G401 (cell line): ENCODE data around the gene PAQR7. TPM values are rescaled to one million over a fixed set of nuclear protein-coding genes. Genes with fewer than 3 reads are reported as not detected.
"Not testable (repeated sequence)": the region's sequence is repeated elsewhere in the genome, so short reads cannot be mapped to it uniquely, and the experiment has no call there.

Experiments
- DNase-seq: peaks from one replicate; pipeline ENCODE4 v3.0.0-alpha.2; 2015; ENCODE audit warnings: low spot score
- in situ Hi-C: cut with HindIII; loops from 2 replicates; pipeline ENCODE4 v1.10.0; 2016; ENCODE audit warnings: low sequenced_read_pairs, mixed read lengths
- total RNA-seq: library from RNA; depleted of rRNA; stranded (reverse); fragments of >200 nt; shearing (Covaris generic); gene quantifications from 2 replicates; pipeline ENCODE4 v1.2.3, GENCODE V29; 2014

Gene PAQR7
- total RNA-seq, 1 experiment from 2014 or later: 18.3 TPM

- in situ Hi-C loops: no loop called here
- no peak for DNase-seq
Measured at GRCh38 chr1:25861316-25862286, 13.9 kb downstream of the PAQR7 start.

- in situ Hi-C loops: no loop called here
- DNase-seq: peak; percentile 76
Measured at GRCh38 chr1:25858906-25859789, 16.4 kb downstream of the PAQR7 start, which contains the start of gene AUNIP. Gene AUNIP (minus strand): TSS chr1:25859457. CDS start chr1:25859357, 100 bp downstream.

DNA sequence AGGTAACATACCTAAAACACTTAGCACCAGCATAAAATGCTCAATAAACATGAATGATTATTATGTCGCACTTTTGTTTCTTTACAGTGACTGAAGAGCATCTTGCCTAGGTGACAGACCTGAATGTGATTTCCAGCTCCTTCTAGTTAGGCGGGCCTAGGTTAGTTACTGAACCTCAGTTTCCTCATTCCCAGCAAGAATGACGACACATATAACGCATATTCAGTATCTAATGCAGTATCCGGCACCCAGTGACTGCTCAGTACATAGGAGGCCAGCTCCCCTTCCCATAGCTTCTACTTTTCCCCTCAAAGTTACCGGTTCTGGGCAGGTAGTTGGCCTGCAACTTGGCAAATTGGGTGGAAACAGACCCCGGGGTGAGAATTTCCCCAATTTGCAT lies 17.0 kb downstream of the PAQR7 start:
- in situ Hi-C loops: no loop called here
- no peak for DNase-seq

- in situ Hi-C loops: no loop called here
- DNase-seq: no peak
Measured at GRCh38 chr1:25856856-25857255, 18.7 kb downstream of the PAQR7 start.

GRCh38 chr1:25854554-25854953 lies 21.0 kb downstream of the PAQR7 start:
- in situ Hi-C loops: no loop called here
- no peak for DNase-seq

DNA sequence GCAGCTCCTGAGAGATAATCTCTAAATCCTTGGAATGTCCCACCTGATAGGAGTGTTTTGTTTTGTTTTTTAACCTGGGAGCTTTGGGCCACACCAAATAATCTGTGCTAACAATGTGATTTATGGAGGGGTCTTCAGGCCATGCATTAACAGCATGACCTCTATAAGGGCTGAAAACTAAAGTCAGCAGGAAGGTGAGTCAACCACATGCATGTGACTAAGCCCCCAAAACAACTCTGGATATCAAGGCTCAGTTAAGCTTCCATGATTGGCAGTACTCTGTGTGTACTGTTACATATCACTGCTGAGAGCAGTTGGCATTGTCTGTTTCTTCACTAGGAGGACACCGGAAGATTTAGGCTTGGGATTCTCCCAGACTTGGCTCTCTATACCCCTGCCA lies 27.0 kb downstream of the PAQR7 start:
- in situ Hi-C loops: no loop called here

GRCh38 chr1:25847929-25848328 lies 27.6 kb downstream of the PAQR7 start:
- in situ Hi-C loops: no loop called here

More for the DNA sequence above, 27.0 kb downstream of the PAQR7 start:
- DNase-seq: no peak

DNA sequence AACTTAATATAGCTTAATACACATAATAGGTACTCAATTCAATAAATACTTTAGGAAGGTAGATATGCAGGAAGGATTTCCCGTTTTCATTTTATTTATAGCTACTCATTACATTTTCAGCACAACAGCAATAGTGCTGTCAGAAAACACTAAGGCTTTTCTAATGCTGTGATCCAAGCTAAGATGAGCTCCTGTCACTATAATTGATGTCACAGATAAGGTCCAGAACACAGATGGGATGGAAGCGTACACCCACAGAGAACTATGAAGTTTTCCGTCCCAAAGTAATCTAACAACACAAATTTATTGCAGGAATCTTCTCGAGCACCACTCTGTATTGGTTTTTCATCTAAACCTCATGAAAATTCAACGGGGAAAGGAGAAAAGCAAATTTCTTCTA lies 29.8 kb downstream of the PAQR7 start:
- in situ Hi-C loops: no loop called here
- DNase-seq: no peak

More at GRCh38 chr1:25847929-25848328, 27.6 kb downstream of the PAQR7 start:
- no peak for DNase-seq

- in situ Hi-C loops: no loop called here
- DNase-seq: no peak
Measured at GRCh38 chr1:25844536-25845337, 30.8 kb downstream of the PAQR7 start.

GRCh38 chr1:25843483-25843882 lies 32.0 kb downstream of the PAQR7 start:
- no peak for DNase-seq
- in situ Hi-C loops: no loop called here

- DNase-seq, in situ Hi-C loops: not testable (repeated sequence)
Measured at GRCh38 chr1:25839808-25840207, 35.7 kb downstream of the PAQR7 start.

DNA sequence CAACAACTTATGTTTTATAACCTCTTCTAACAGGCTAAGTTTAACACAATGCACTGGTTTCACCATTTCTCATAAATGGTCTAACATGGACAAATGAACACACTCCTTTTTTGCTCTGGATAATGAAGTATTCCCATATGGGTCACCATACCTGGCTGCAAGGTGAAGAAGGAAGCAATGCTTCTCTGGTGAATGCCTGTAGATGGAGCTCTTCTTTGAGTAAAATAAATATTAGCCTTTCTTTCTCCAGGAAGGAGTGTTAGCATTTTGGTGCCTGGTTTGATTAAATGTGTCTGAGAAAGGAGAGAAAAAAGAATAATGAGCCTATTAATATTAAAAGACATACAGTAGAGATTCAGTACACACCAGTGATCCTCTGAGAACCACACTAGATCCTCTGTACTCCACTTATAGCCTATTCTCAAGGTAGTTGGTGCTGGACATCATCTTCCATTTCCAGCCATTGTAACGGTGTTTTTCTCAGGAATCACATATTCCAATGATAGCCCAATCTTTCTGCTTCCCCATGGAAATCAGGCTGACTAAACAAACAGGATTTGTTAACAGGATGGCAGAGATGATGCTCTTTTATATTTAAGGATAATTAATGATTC lies 38.1 kb downstream of the PAQR7 start:
- peak; percentile 63 for DNase-seq
- in situ Hi-C loops: no loop called here

- no peak for DNase-seq
- in situ Hi-C loops: no loop called here
Measured at GRCh38 chr1:25836695-25837094, 38.8 kb downstream of the PAQR7 start.

DNA sequence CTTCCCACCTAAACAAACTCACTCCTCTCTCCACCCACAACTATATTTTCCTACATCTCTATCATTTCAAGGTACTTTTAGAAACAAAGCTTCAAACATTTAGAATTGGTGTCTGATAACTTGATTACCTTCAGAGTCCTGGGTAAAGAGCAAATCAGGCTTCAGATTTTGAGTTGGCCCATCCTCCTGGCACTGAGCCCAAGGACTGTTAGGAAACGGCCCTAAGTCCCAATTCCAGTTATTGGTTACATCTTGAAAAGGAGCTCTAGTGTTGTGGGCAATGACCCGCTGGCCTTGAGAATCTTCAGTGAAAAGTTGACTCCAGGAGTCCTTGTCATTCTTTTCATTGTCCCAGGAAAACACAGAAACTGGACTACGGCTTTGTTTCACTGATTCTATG lies 40.6 kb downstream of the PAQR7 start:
- in situ Hi-C loops: no loop called here
- no peak for DNase-seq

DNA sequence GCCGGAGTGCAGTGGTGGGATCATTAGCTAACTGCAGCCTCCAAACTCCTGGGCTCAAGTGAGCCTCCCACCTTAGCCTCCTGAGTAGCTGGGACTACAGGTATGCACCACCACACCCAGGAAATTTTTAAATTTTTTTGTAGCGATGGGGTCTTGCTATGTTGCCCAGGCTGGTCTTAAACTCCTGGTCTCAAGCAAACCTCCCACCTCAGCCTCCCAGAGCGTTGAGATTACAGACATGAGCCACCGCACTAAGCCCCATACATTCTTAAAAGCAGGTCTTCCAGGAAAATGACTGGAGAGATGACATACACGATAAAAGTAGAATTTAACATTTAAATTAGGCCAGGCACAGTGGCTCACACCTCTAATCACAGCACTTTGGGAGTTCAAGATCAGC lies 42.4 kb downstream of the PAQR7 start:
- no peak for DNase-seq
- in situ Hi-C loops: no loop called here

DNA sequence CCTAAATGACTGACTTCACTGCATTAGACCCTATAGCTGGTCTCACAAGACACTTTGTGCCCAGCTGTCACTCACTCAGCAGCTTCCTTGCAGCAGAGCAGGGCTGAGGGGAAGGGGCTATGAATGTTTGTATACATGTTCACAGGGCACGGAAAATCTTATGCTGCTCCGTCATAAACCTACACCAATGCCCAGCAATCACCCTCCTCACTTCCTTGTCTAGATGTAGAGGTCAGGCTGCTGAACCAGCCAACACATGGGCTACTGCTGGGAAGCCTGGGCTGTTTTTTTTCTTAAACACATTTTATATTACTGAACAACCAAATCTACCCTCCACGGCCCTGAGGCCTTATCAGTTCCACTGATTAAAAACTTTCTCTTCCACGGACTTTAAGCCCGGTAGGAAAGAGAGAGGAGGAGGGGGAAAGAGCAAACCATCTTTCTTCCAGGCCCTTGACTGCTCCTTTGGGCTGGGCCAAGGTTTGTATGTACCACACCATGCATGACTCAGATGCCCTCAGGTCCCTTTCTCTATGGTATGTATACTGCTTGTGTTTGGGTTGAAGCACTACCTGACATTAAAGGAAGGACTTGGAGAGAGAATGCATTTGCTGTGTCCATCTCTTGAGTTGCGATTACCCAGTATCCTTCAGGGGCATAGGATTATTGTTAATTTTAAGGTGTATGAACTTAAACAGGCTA lies 43.0 kb downstream of the PAQR7 start:
- in situ Hi-C loops: no loop called here
- no peak for DNase-seq

- in situ Hi-C loops: no loop called here
- DNase-seq: no peak
Measured at GRCh38 chr1:25831569-25832196, 43.8 kb downstream of the PAQR7 start.

GRCh38 chr1:25829046-25829445 lies 46.5 kb downstream of the PAQR7 start:
- DNase-seq: no peak
- in situ Hi-C loops: no loop called here
